GM10248 (cell line): ENCODE measurements around the gene ZNF236.

Experiments
- CTCF ChIA-PET: fragments of 300-600 bp; sonication (Branson Sonifier 250); formaldehyde crosslinking; extraction: SDS; loops from one replicate; lab custom pipeline; 2021; ENCODE audit warnings: antibody characterized with exemption; lab: Yijun Ruan, JAX
- POLR2A ChIA-PET: fragments of 350-650 bp; sonication (Branson Sonifier 250); formaldehyde crosslinking; extraction: SDS; loops from one replicate; lab custom pipeline; 2020; ENCODE audit warnings: antibody characterized with exemption; lab: Yijun Ruan, JAX
- DNase-seq: peaks from one replicate; pipeline ENCODE4 v3.0.0; 2012; ENCODE audit errors: extremely low spot score
- CTCF ChIP-seq: IDR thresholded peaks from 2 replicates; pipeline ENCODE4 v1.5.1; 2012; ENCODE audit warnings: mild to moderate bottlenecking, low read depth; ENCODE audit errors: extremely low read depth, missing control alignments, control extremely low read depth

ZNF236 gene

GRCh38 chr18:76881744-76882143 is 59.4 kb downstream of the ZNF236 start:
- ChIA-PET POLR2A (no interaction called here), CTCF (interaction anchor here (0.9 to 1.0 kb wide), 2 partner anchors 9 to 10 kb away, joined by 3 read pairs; no protein-coding TSS in a partner anchor)
- TF ChIP-seq CTCF: no peak
- no peak for DNase-seq

GRCh38 chr18:76882146-76882545 is 59.8 kb downstream of the ZNF236 start:
- POLR2A ChIA-PET: no interaction called here
- CTCF ChIA-PET: interaction anchor here (0.8 to 1.3 kb wide), 4 partner anchors 9 to 79 kb away, joined by 3 to 4 read pairs (median 3); no protein-coding TSS in a partner anchor
- no peak for TF ChIP-seq CTCF
- no peak for DNase-seq

- TF ChIP-seq CTCF: no peak
- ChIA-PET CTCF (interaction anchor here (2.0 kb wide), 1 partner anchor 115 kb away, joined by 5 read pairs; no protein-coding TSS in a partner anchor), POLR2A (no interaction called here)
- DNase-seq: no peak
Measured at GRCh38 chr18:76885001-76885400, 62.6 kb downstream of the ZNF236 start.

- CTCF ChIA-PET: interaction anchor here (0.7 to 2.0 kb wide), 3 partner anchors 18 to 114 kb away, joined by 3 to 5 read pairs (median 3); no protein-coding TSS in a partner anchor
- TF ChIP-seq CTCF: no peak
Measured at GRCh38 chr18:76886112-76886511, 63.8 kb downstream of the ZNF236 start.

GRCh38 chr18:76889091-76889699 is 66.8 kb downstream of the ZNF236 start:
- TF ChIP-seq CTCF: no peak
- CTCF ChIA-PET: no interaction called here
- DNase-seq: no peak
- POLR2A ChIA-PET: no interaction called here

More at GRCh38 chr18:76886112-76886511, 63.8 kb downstream of the ZNF236 start:
- POLR2A ChIA-PET: no interaction called here
- no peak for DNase-seq

- no peak for DNase-seq
- POLR2A ChIA-PET: no interaction called here
- no peak for TF ChIP-seq CTCF
Measured at GRCh38 chr18:76892832-76893231, 70.5 kb downstream of the ZNF236 start.

More at GRCh38 chr18:76892832-76893231, 70.5 kb downstream of the ZNF236 start:
- CTCF ChIA-PET: interaction anchor here (1.5 kb wide), 1 partner anchor 12 kb away, joined by 3 read pairs; no protein-coding TSS in a partner anchor
